Amniotic stem cell (primary cell): ENCODE results near the gene ZNF460.

ENCODE experiments used
- DNase-seq: peaks from one replicate; lab custom pipeline; 2025; lab: John Stamatoyannopoulos, UW

Gene ZNF460

GRCh38 chr19:57280962-57281400 lies 696 bp downstream of the ZNF460 start:
- no peak for DNase-seq

GRCh38 chr19:57282011-57282643 lies 1.8 kb downstream of the ZNF460 start:
- no peak for DNase-seq

GRCh38 chr19:57288373-57288772 lies 8.1 kb downstream of the ZNF460 start:
- DNase-seq, result no peak

- DNase-seq, result no peak
Measured at GRCh38 chr19:57290970-57291369, 10.7 kb downstream of the ZNF460 start.

GRCh38 chr19:57292547-57292946 lies 12.3 kb downstream of the ZNF460 start:
- DNase-seq, result no peak

GRCh38 chr19:57293719-57294118 lies 13.4 kb downstream of the ZNF460 start:
- no peak for DNase-seq

GRCh38 chr19:57302020-57302465 lies 21.8 kb downstream of the ZNF460 start:
- peak; percentile 83 for DNase-seq

- no peak for DNase-seq
Measured at GRCh38 chr19:57302727-57303401, 22.6 kb downstream of the ZNF460 start.

GRCh38 chr19:57305056-57305455 lies 24.8 kb downstream of the ZNF460 start:
- DNase-seq, result no peak

- no peak for DNase-seq
Measured at GRCh38 chr19:57308514-57308913, 28.2 kb downstream of the ZNF460 start.

GRCh38 chr19:57310792-57311191 lies 30.5 kb downstream of the ZNF460 start:
- no peak for DNase-seq

- no peak for DNase-seq
Measured at GRCh38 chr19:57314146-57314545, 33.9 kb downstream of the ZNF460 start.

GRCh38 chr19:57317503-57317902 lies 37.2 kb downstream of the ZNF460 start:
- DNase-seq, result no peak

GRCh38 chr19:57319869-57320179 lies 39.5 kb downstream of the ZNF460 start:
- no peak for DNase-seq

- peak; percentile 93 for DNase-seq
Measured at GRCh38 chr19:57320180-57321084, 40.1 kb downstream of the ZNF460 start, which contains the start of gene ZNF543. TSS of gene ZNF543 (plus strand) at chr19:57320472. CDS start at chr19:57320854, 382 bp downstream.

GRCh38 chr19:57321116-57321515 lies 40.8 kb downstream of the ZNF460 start:
- no peak for DNase-seq

GRCh38 chr19:57321751-57322150 lies 41.5 kb downstream of the ZNF460 start:
- no peak for DNase-seq

GRCh38 chr19:57324992-57325391 lies 44.7 kb downstream of the ZNF460 start:
- no peak for DNase-seq

- no peak for DNase-seq
Measured at GRCh38 chr19:57327993-57328392, 47.7 kb downstream of the ZNF460 start.

- no peak for DNase-seq
Measured at GRCh38 chr19:57334191-57334590, 53.9 kb downstream of the ZNF460 start.

- DNase-seq, result no peak
Measured at GRCh38 chr19:57338877-57339276, 58.6 kb downstream of the ZNF460 start.

GRCh38 chr19:57342582-57342981 lies 62.3 kb downstream of the ZNF460 start:
- no peak for DNase-seq
